Activated B cell treated with CpG ODN at 0.5 μM for 24 hours (primary cell): ENCODE results near the gene PPFIBP1. TPM values are rescaled to one million over a fixed set of nuclear protein-coding genes. Genes with fewer than 3 reads are reported as not detected.

Experiments
- ATAC-seq: fragments of 200-7000 bp; cut with Tn5 transposase; one replicate; pipeline ENCODE4 v1.10.0; 2021; ENCODE audit warnings: low read depth, mild to moderate bottlenecking, moderate library complexity
- CTCF ChIA-PET: fragments of 350-600 bp; sonication (Branson Sonifier 250); formaldehyde crosslinking; loops from one replicate; lab custom pipeline; 2021; ENCODE audit warnings: antibody characterized with exemption; lab: Charles Lee
- POLR2A ChIA-PET: fragments of 350-600 bp; sonication (Branson Sonifier 250); formaldehyde crosslinking; loops from one replicate; lab custom pipeline; 2021; ENCODE audit warnings: antibody characterized with exemption; lab: Charles Lee
- DNase-seq: peaks from one replicate; pipeline ENCODE4 v3.0.0; 2022
- H3K27ac Mint-ChIP-seq: one replicate; pipeline ENCODE4 v1.8.0; 2020; ENCODE audit warnings: mixed read lengths
- H3K27me3 Mint-ChIP-seq: one replicate; pipeline ENCODE4 v1.8.0; 2021; ENCODE audit warnings: mixed read lengths
- H3K36me3 Mint-ChIP-seq: one replicate; pipeline ENCODE4 v1.8.0; 2021; ENCODE audit warnings: low read depth, mixed read lengths
- H3K4me1 Mint-ChIP-seq: one replicate; pipeline ENCODE4 v1.8.0; 2021; ENCODE audit warnings: mixed read lengths
- H3K4me3 Mint-ChIP-seq: one replicate; pipeline ENCODE4 v1.8.0; 2020; ENCODE audit warnings: mild to moderate bottlenecking, mixed read lengths
- H3K9me3 Mint-ChIP-seq: one replicate; pipeline ENCODE4 v1.8.0; 2020; ENCODE audit warnings: mixed read lengths
- CTCF ChIP-seq: fragments of 200-600 bp; IDR thresholded peaks from one replicate; pipeline ENCODE4 v1.8.0; 2022; ENCODE audit warnings: antibody characterized with exemption, mild to moderate bottlenecking
- intact Hi-C: fragments of 100-400 bp; cut with micrococcal nuclease; formaldehyde crosslinking; loops from one replicate; pipeline ENCODE4 v1.15.1; 2024
- total RNA-seq: library from RNA; stranded (reverse); gene quantifications from 2 replicates; pipeline ENCODE4 v1.2.3, GENCODE V29; 2022

The PPFIBP1 gene
- total RNA-seq, 1 donor from 2014 or later = 8.1 TPM

- DNase-seq = no peak
- Mint-ChIP-seq H3K4me3 (no peak overlapping the region), H3K36me3 (no peaks in the 10 kb centered on the region), H3K9me3 (no peaks in the 10 kb centered on the region), H3K4me1 (peaks cover 4% of the 10 kb centered on the region), H3K27me3 (no peaks in the 10 kb centered on the region), H3K27ac (no peak overlapping the region)
- ChIA-PET CTCF (no interaction called here), POLR2A (no interaction called here)
- TF ChIP-seq CTCF = no peak
- ATAC-seq = no peak
- intact Hi-C loops = no loop called here
Observed at GRCh38 chr12:27602516-27602915, 78.5 kb downstream of the PPFIBP1 start.

- Mint-ChIP-seq H3K36me3 (no peaks in the 10 kb centered on the region), H3K4me3 (no peak overlapping the region), H3K27ac (no peak overlapping the region), H3K4me1 (peaks cover 4% of the 10 kb centered on the region), H3K27me3 (no peaks in the 10 kb centered on the region), H3K9me3 (no peaks in the 10 kb centered on the region)
- ATAC-seq (no peak), DNase-seq (no peak)
- intact Hi-C loops = no loop called here
- ChIA-PET POLR2A (no interaction called here), CTCF (no interaction called here)
- TF ChIP-seq CTCF = no peak
Observed at GRCh38 chr12:27604431-27604830, 80.4 kb downstream of the PPFIBP1 start.

GRCh38 chr12:27606986-27607385, 83.0 kb downstream of the PPFIBP1 start:
- no peak for ATAC-seq
- TF ChIP-seq CTCF = no peak
- POLR2A ChIA-PET = no interaction called here
- no peak for DNase-seq
- Mint-ChIP-seq H3K27me3 (no peaks in the 10 kb centered on the region), H3K4me3 (no peak overlapping the region), H3K36me3 (no peaks in the 10 kb centered on the region), H3K27ac (no peak overlapping the region), H3K9me3 (no peaks in the 10 kb centered on the region), H3K4me1 (no peaks in the 10 kb centered on the region)
- CTCF ChIA-PET = no interaction called here
- intact Hi-C loops = no loop called here

DNA sequence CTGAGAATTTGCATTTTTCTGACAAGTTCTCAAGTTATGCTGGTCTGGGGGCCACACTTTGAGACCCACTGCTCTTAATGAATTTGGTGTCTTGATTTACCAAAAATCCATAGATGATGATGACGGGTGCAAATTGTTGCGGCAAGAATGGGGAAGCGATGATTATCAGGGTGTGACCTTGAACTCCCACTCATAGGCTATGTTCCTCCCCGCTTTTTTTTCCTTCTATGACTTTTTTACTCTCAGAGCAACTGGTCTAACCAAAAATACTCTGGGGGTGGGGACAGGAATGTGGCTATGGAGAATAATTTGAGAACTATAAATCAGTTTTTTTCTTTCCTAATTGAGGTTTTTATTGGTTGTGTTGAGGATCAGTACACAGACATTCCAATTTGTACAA, 83.6 kb downstream of the PPFIBP1 start:
- TF ChIP-seq CTCF = no peak
- Mint-ChIP-seq H3K9me3 (no peaks in the 10 kb centered on the region), H3K27ac (no peak overlapping the region), H3K27me3 (no peaks in the 10 kb centered on the region), H3K4me3 (no peak overlapping the region), H3K36me3 (no peaks in the 10 kb centered on the region), H3K4me1 (no peaks in the 10 kb centered on the region)
- intact Hi-C loops = no loop called here
- ChIA-PET POLR2A (no interaction called here), CTCF (no interaction called here)
- ATAC-seq = no peak
- no peak for DNase-seq

GRCh38 chr12:27608890-27609289, 84.9 kb downstream of the PPFIBP1 start:
- H3K36me3 Mint-ChIP-seq = no peaks in the 10 kb centered on the region
- ATAC-seq (no peak), DNase-seq (no peak)
- no peak overlapping the region for H3K27ac Mint-ChIP-seq
- POLR2A ChIA-PET = no interaction called here
- H3K4me1 Mint-ChIP-seq = no peaks in the 10 kb centered on the region
- H3K27me3 Mint-ChIP-seq = no peaks in the 10 kb centered on the region
- H3K4me3 Mint-ChIP-seq = no peak overlapping the region
- TF ChIP-seq CTCF = no peak
- intact Hi-C loops = no loop called here
- CTCF ChIA-PET = no interaction called here
- H3K9me3 Mint-ChIP-seq = no peaks in the 10 kb centered on the region
